LNCAP (cell line): ENCODE measurements around the gene PRTG.

Experiments
- TF ChIP-seq, protein P1 (sequence below): fragments of 450-650 bp; IDR thresholded peaks from 2 replicates; pipeline ENCODE4 v1.5.1; 2017; ENCODE audit warnings: mild to moderate bottlenecking

Gene PRTG

DNA sequence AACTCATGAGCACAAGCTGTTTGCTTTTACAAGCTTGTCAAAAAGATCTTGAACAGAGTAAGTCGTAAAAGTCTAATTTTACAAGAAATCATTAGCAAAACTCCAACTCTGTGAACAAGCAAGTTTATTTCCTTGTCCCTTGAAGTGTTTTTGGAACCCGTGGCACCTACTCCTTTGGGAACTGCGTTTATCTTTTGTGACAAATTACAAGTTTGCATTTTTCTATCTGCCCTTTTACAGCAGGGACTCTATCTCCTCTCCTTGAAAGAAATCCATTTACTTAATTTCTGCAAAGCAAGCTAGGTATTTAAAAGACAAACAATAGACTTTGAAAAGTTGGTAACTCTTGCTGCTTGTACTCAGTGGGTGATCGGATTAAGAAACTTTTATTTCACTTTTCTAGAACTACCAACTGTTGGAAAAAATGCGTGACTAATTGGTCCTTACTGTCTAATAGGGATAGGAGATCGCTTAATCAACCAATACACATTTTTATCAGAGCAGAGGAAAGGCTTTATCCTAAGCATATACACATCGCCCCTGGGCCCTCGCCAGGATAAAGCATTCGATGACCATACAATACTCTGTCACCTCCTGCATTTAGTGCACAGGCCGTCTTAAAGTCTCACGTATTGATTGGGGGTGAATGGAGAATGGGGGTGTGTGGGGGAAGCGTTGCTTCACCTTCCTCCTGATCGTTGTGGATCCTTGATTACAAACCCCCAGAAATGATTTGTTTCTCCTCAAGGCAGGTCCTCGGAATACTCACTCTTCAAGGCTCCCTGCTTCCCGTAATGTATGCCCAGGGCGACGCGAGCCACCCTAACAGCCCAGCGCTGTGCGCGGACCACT is 1.7 kb downstream of the PRTG start:
- TF ChIP-seq, protein P1, sequence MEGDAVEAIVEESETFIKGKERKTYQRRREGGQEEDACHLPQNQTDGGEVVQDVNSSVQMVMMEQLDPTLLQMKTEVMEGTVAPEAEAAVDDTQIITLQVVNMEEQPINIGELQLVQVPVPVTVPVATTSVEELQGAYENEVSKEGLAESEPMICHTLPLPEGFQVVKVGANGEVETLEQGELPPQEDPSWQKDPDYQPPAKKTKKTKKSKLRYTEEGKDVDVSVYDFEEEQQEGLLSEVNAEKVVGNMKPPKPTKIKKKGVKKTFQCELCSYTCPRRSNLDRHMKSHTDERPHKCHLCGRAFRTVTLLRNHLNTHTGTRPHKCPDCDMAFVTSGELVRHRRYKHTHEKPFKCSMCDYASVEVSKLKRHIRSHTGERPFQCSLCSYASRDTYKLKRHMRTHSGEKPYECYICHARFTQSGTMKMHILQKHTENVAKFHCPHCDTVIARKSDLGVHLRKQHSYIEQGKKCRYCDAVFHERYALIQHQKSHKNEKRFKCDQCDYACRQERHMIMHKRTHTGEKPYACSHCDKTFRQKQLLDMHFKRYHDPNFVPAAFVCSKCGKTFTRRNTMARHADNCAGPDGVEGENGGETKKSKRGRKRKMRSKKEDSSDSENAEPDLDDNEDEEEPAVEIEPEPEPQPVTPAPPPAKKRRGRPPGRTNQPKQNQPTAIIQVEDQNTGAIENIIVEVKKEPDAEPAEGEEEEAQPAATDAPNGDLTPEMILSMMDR = no peak

DNA sequence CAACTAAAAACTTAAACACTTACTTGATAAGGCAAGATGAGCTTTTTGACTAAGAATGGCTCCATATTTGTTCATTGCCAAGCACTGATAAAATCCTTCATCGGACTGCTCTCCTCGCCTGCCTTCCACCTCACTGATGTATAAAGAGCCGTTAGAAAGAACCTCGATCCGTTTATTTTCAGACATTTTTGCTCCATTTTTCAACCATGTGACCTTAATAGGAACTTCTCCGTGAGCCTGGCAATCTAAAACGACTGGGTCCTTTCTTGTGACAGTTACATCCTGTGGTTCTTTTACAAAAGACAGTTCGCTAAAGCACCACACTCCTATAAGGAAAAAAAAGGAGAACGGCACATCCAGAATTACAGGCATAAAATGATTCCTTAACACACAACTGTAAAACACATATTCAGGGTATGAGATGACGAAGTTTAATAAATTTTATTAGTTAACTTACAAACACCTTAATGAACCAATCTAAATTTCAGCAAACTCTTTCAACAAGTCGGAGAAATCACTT is 2.5 kb downstream of the PRTG start:
- TF ChIP-seq, protein P1 = no peak

DNA sequence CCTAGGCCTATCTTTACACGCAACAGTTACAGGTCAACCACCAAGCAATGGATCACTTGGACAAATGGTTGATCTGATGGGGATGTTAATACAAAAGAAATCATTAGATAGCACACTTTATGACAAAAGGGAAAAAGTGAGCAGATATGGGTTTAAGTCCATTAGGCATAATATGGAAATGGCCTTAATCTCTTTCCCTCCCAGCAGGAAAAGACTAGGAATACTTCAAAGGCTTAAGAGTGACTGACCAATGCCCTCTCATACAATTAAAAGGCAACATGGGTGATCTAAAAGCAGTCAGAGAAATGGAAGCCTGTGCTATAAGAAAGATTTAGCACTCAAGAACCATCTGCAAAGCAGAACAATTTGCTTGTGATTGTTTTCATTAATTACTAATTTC is 3.3 kb downstream of the PRTG start:
- TF ChIP-seq, protein P1 = no peak

DNA sequence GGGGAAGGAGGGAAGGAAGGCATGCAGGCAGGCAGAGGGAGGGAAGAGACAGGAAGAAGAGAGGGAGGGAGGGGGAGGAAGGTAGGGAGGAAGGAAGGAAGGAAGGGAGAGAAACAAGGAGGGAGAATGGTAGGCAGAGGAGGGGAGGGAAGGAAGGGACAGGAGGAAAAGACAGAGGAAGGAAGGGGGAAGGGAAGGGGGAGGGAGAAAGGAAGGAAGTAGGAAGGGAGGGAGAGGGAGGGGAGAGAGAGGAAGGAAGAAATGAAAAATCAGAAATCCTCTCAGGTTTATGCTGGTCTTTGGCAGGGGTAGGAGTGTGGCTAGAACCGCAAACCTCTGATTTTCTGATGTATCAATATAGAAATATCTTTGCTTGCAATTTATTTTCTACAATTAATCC is 4.2 kb downstream of the PRTG start:
- TF ChIP-seq, protein P1 = no peak

DNA sequence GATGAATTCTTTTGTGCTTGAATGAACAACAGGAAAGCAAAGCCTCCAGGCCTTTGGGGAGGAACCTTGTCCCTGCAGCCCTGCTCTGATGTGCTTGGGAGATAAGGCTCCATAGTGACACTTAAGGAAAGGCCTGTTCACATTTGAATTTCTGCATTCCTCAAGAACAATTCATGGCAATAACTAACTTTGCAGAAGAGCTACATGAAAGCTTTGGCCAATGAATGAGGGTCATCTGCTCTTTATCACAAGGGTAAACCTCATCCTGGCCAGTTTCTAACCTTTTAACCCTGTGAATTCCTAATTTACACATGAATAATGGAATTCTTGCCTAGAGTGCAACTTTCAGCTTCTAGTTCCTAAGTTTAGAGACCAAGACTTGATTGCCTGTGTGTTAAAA is 5.6 kb downstream of the PRTG start:
- TF ChIP-seq, protein P1 = no peak

DNA sequence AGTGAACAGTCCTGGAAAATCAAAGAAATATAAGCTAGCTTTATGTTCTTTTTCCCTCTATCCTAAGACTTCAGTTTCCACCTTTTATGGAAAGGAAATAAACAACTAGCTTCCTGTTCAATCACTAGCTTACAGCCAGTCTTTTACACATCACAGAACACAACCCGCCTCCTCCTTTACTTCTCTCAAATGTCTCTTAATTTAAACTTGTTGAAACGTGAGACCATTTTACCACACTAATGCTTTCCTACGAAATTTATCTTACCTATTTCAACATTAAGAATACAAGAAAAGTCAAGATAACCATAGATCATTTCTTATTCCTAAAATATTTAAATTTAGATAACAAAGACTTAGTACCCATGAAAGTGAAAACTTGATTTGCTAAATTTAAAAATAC is 6.2 kb downstream of the PRTG start:
- TF ChIP-seq, protein P1 = no peak

DNA sequence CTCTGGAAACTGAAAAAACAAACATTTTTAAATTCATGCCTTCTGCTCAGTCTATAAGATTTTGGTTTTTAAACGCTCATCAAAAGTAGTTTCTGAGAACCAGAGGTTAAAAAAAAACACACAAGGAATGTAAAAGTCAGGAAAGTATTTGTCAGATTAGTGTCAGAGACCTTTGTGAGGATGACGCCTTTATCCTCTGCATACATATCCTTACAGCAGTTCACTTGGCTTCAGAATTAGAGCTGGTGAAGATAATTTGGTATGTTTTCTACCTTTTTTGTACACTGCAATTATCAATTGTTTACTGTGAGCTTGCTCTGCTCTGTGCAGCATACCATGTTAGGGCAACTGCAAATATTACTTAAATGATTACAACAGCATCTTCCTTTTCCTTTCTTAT is 8.3 kb downstream of the PRTG start:
- TF ChIP-seq, protein P1 = no peak
